HUES64 (cell line): ENCODE data around the gene MRPL2.

ENCODE experiments used
- H3K27ac ChIP-seq: 2 replicates; pipeline ENCODE4 v1.7.0; 2013; ENCODE audit warnings: low read depth, low read length, inconsistent platforms
- H3K27me3 ChIP-seq: 2 replicates; pipeline ENCODE4 v1.6.1; 2013; ENCODE audit warnings: mild to moderate bottlenecking, low read length; ENCODE audit not compliant: insufficient read depth
- H3K36me3 ChIP-seq: 2 replicates; pipeline ENCODE4 v1.6.1; 2013; ENCODE audit warnings: mild to moderate bottlenecking, low read length; ENCODE audit not compliant: insufficient read depth
- H3K4me1 ChIP-seq: 2 replicates; pipeline ENCODE4 v1.6.1; 2013; ENCODE audit warnings: mild to moderate bottlenecking, low read length, moderate library complexity; ENCODE audit not compliant: insufficient read depth
- H3K4me3 ChIP-seq: 2 replicates; pipeline ENCODE4 v1.5.1; 2013; ENCODE audit warnings: mild to moderate bottlenecking, low read length, moderate library complexity
- H3K9ac ChIP-seq: 2 replicates; pipeline ENCODE4 v1.6.1; 2013; ENCODE audit warnings: mild to moderate bottlenecking, low read depth, low read length
- H3K9me3 ChIP-seq: 2 replicates; pipeline ENCODE4 v1.6.1; 2013; ENCODE audit warnings: low read depth, low read length; ENCODE audit not compliant: insufficient read depth
- WGBS: fragments of 150-250, 120-280 bp; methylation state at CpG from one replicate; pipeline ENCODE4 v1.1.7; 2013; ENCODE audit warnings: missing lambda C conversion rate; 5-methylcytosine and 5-hydroxymethylcytosine counted together

Gene MRPL2

GRCh38 chr6:43061861-43062260 lies 2.6 kb upstream of the MRPL2 start:
- Histone ChIP-seq H3K27ac (no peak overlapping the region), H3K27me3 (no peaks in the 10 kb centered on the region), H3K4me3 (no peak overlapping the region), H3K4me1 (peaks cover 8% of the 10 kb centered on the region; the same call in 1 of the 2 replicates), H3K9me3 (no peaks in the 10 kb centered on the region), H3K36me3 (peaks cover 20% of the 10 kb centered on the region), H3K9ac (no peak overlapping the region)
- 78% methylated on average over 2 of the region's 2 CpGs for WGBS

GRCh38 chr6:43060755-43061633 lies 1.8 kb upstream of the MRPL2 start:
- Histone ChIP-seq H3K36me3 (peaks cover 26% of the 10 kb centered on the region), H3K9me3 (no peaks in the 10 kb centered on the region), H3K27ac (no peak overlapping the region), H3K4me3 (peak overlapping the region; percentile 92), H3K9ac (no peak overlapping the region), H3K4me1 (peaks cover 8% of the 10 kb centered on the region; the same call in 1 of the 2 replicates), H3K27me3 (no peaks in the 10 kb centered on the region)
- WGBS = 91% methylated on average over 12 of the region's 12 CpGs

GRCh38 chr6:43060034-43060754 lies 960 bp upstream of the MRPL2 start:
- Histone ChIP-seq H3K4me1 (peaks cover 8% of the 10 kb centered on the region; the same call in 1 of the 2 replicates), H3K9ac (peak overlapping the region; percentile 81), H3K4me3 (peak overlapping the region; percentile 92), H3K9me3 (no peaks in the 10 kb centered on the region), H3K27ac (peak overlapping the region; percentile 83), H3K27me3 (no peaks in the 10 kb centered on the region), H3K36me3 (peaks cover 28% of the 10 kb centered on the region)
- WGBS = 14% methylated on average over 14 of the region's 15 CpGs

GRCh38 chr6:43058531-43058930 lies 703 bp downstream of the MRPL2 start:
- Histone ChIP-seq H3K9me3 (no peaks in the 10 kb centered on the region), H3K4me3 (peak overlapping the region; percentile 92), H3K27me3 (no peaks in the 10 kb centered on the region), H3K9ac (peak overlapping the region; percentile 92), H3K27ac (no peak overlapping the region), H3K4me1 (peaks cover 13% of the 10 kb centered on the region; the same call in 1 of the 2 replicates), H3K36me3 (peaks cover 30% of the 10 kb centered on the region)
- 100% methylated on average over 1 of the region's 1 CpG for WGBS

GRCh38 chr6:43055966-43056365 lies 3.3 kb downstream of the MRPL2 start:
- Histone ChIP-seq H3K4me1 (peaks cover 13% of the 10 kb centered on the region; the same call in 1 of the 2 replicates), H3K9ac (no peak overlapping the region), H3K36me3 (peaks cover 31% of the 10 kb centered on the region), H3K9me3 (no peaks in the 10 kb centered on the region), H3K27me3 (no peaks in the 10 kb centered on the region), H3K4me3 (no peak overlapping the region), H3K27ac (no peak overlapping the region)
- 92% methylated on average over 8 of the region's 8 CpGs for WGBS

GRCh38 chr6:43054206-43054943 lies 4.9 kb downstream of the MRPL2 start:
- peak overlapping the region; percentile 73 for H3K4me3 ChIP-seq
- WGBS = 84% methylated on average over 17 of the region's 17 CpGs
- H3K36me3 ChIP-seq = peaks cover 40% of the 10 kb centered on the region
- no peaks in the 10 kb centered on the region for H3K9me3 ChIP-seq
- peak overlapping the region; percentile 84; the same call in 1 of the 2 replicates for H3K27ac ChIP-seq
- 0 out of 2 replicates have a peak overlapping the region, but pooled peaks have one; percentile 92 for H3K9ac ChIP-seq
- H3K4me1 ChIP-seq = peaks cover 10% of the 10 kb centered on the region; the same call in 1 of the 2 replicates
- no peaks in the 10 kb centered on the region for H3K27me3 ChIP-seq

- H3K4me1 ChIP-seq = peaks cover 10% of the 10 kb centered on the region; the same call in 1 of the 2 replicates
- H3K9ac ChIP-seq = peak within 1 kb of the TSS; percentile 92
- no peaks in the 10 kb centered on the region for H3K9me3 ChIP-seq
- no peaks in the 10 kb centered on the region for H3K27me3 ChIP-seq
- H3K27ac ChIP-seq = peak within 1 kb of the TSS; percentile 84
- WGBS = 3% methylated on average over 43 of the region's 45 CpGs
- peak within 1 kb of the TSS; percentile 73 for H3K4me3 ChIP-seq
- peaks cover 46% of the 10 kb centered on the region for H3K36me3 ChIP-seq
These were observed 5.6 kb downstream of the MRPL2 start, which contains the start of gene CUL7 for GRCh38 chr6:43053545-43054205. Gene CUL7, minus strand, starts transcription at chr6:43053851. Its CDS starts 1,063 bp downstream, at chr6:43052788.

GRCh38 chr6:43052842-43053544 lies 6.2 kb downstream of the MRPL2 start:
- Histone ChIP-seq H3K27ac (peak overlapping the region; percentile 84), H3K27me3 (no peaks in the 10 kb centered on the region), H3K9ac (peak overlapping the region; percentile 92), H3K4me3 (peak overlapping the region; percentile 73), H3K4me1 (peaks cover 5% of the 10 kb centered on the region; the same call in 1 of the 2 replicates), H3K36me3 (peaks cover 49% of the 10 kb centered on the region), H3K9me3 (no peaks in the 10 kb centered on the region)
- 18% methylated on average over 22 of the region's 22 CpGs for WGBS

GRCh38 chr6:43052225-43052841 lies 6.9 kb downstream of the MRPL2 start:
- peaks cover 5% of the 10 kb centered on the region; the same call in 1 of the 2 replicates for H3K4me1 ChIP-seq
- peaks cover 50% of the 10 kb centered on the region for H3K36me3 ChIP-seq
- 93% methylated on average over 19 of the region's 19 CpGs for WGBS
- peak overlapping the region; percentile 92 for H3K9ac ChIP-seq
- H3K4me3 ChIP-seq = peak overlapping the region; percentile 73
- H3K9me3 ChIP-seq = no peaks in the 10 kb centered on the region
- H3K27ac ChIP-seq = no peak overlapping the region
- H3K27me3 ChIP-seq = no peaks in the 10 kb centered on the region
